Activated naive CD4-positive, alpha-beta T cell treated with anti-CD3 and anti-CD28 coated beads for 36 hours (primary cell): ENCODE measurements around the gene ZBTB39. TPM values are rescaled to one million over a fixed set of nuclear protein-coding genes. Genes with fewer than 3 reads are reported as not detected.

ENCODE experiments used
- CTCF ChIA-PET: fragments of 350-600 bp; sonication (Branson Sonifier 250); formaldehyde crosslinking; loops from one replicate; lab custom pipeline; 2021; ENCODE audit warnings: antibody characterized with exemption; lab: Charles Lee
- DNase-seq: peaks from one replicate; pipeline ENCODE4 v3.0.0-alpha.2; 2020
- H3K27ac Mint-ChIP-seq: one replicate; pipeline ENCODE4 v1.8.0; 2021; ENCODE audit warnings: mild to moderate bottlenecking, mixed read lengths
- H3K27me3 Mint-ChIP-seq: one replicate; pipeline ENCODE4 v1.8.0; 2021; ENCODE audit warnings: low read depth, mixed read lengths
- H3K36me3 Mint-ChIP-seq: one replicate; pipeline ENCODE4 v1.8.0; 2021; ENCODE audit warnings: low read depth, mixed read lengths
- H3K4me1 Mint-ChIP-seq: one replicate; pipeline ENCODE4 v1.8.0; 2021; ENCODE audit warnings: low read depth, mixed read lengths
- H3K4me3 Mint-ChIP-seq: one replicate; pipeline ENCODE4 v1.8.0; 2021; ENCODE audit warnings: mild to moderate bottlenecking, moderate library complexity, mixed read lengths
- H3K9me3 Mint-ChIP-seq: one replicate; pipeline ENCODE4 v1.8.0; 2021; ENCODE audit warnings: mixed read lengths
- intact Hi-C: fragments of 100-400 bp; cut with micrococcal nuclease; formaldehyde crosslinking; loops from one replicate; pipeline ENCODE4 v1.15.1; 2023
- total RNA-seq, 2 experiments: library from RNA; stranded (reverse); gene quantifications; one replicate each; pipeline ENCODE4 v1.2.3, GENCODE V29; 2021

ZBTB39 gene
- total RNA-seq, 2 experiments from 2014 or later: 5.1 to 5.5 TPM

DNA sequence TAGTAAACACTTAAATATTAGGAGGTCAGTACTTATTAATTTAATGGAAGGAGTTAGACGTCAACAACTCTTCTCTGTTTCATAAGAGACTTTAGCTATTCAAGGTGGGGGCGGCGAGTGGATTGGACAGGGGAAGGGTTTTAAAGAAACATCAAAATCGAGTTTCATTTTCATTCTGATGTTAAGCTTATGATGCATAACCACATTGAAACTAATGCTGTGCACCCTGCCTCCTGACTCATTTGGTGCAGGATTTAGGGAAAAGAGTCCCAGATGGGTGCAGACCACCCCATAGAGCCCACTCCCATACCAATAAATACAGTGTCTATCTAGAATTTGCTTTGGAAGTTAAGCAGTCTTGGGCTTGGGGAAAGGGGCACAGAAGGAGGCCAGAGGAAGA is 7.4 kb downstream of the ZBTB39 start:
- H3K27me3 Mint-ChIP-seq: no peaks in the 10 kb centered on the region
- peak; percentile 79 for DNase-seq
- H3K4me1 Mint-ChIP-seq: peaks cover 53% of the 10 kb centered on the region
- H3K36me3 Mint-ChIP-seq: peaks cover 35% of the 10 kb centered on the region
- H3K4me3 Mint-ChIP-seq: no peak overlapping the region
- H3K9me3 Mint-ChIP-seq: no peaks in the 10 kb centered on the region
- CTCF ChIA-PET: interaction anchor here (0.9 to 8.5 kb wide), 7 partner anchors 8 to 243 kb away, joined by 3 to 87 read pairs (median 4); partner anchors contain the start of gene PRIM1
- intact Hi-C loops: loop anchor here (1.0 kb wide), 2 partner anchors 9 to 159 kb away; no protein-coding TSS in a partner anchor
- H3K27ac Mint-ChIP-seq: peak overlapping the region; percentile 48

DNA sequence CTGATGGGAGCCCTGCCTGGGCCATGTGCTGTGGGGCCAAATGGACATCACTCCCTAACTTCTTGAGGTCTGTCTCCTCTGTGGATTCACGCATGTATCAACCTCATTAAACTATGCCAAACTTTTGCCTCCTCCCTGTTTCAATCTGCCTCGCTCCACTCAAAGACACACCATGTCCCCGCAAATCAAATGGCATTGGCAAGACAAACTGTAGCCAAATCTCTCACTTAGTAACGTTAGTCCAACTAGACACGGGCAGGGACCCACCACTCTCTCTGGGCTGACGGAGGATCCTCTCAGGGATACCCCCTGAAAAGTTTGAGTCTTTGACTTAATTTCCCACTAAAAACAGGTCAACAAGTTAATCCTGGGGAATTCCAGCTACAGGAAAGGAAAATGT is 8.0 kb downstream of the ZBTB39 start:
- intact Hi-C loops: no loop called here
- H3K4me1 Mint-ChIP-seq: peaks cover 51% of the 10 kb centered on the region
- CTCF ChIA-PET: interaction anchor here (0.9 to 8.5 kb wide), 5 partner anchors 9 to 242 kb away, joined by 3 to 87 read pairs (median 6); partner anchors contain the start of gene PRIM1

GRCh38 chr12:56996793-56997545 is 9.4 kb downstream of the ZBTB39 start:
- Mint-ChIP-seq H3K4me3 (no peak overlapping the region), H3K27ac (no peak overlapping the region), H3K9me3 (no peaks in the 10 kb centered on the region), H3K36me3 (peaks cover 24% of the 10 kb centered on the region), H3K27me3 (no peaks in the 10 kb centered on the region), H3K4me1 (peaks cover 44% of the 10 kb centered on the region)
- intact Hi-C loops: no loop called here
- CTCF ChIA-PET: interaction anchor here (0.6 to 8.3 kb wide), 7 partner anchors 8 to 234 kb away, joined by 3 to 64 read pairs (median 3); partner anchors contain the start of gene HSD17B6
- DNase-seq: no peak

More for the DNA sequence above, 8.0 kb downstream of the ZBTB39 start:
- Mint-ChIP-seq H3K36me3 (peaks cover 30% of the 10 kb centered on the region), H3K4me3 (no peak overlapping the region), H3K9me3 (no peaks in the 10 kb centered on the region), H3K27me3 (no peaks in the 10 kb centered on the region), H3K27ac (peak overlapping the region; percentile 48)
- DNase-seq: no peak

DNA sequence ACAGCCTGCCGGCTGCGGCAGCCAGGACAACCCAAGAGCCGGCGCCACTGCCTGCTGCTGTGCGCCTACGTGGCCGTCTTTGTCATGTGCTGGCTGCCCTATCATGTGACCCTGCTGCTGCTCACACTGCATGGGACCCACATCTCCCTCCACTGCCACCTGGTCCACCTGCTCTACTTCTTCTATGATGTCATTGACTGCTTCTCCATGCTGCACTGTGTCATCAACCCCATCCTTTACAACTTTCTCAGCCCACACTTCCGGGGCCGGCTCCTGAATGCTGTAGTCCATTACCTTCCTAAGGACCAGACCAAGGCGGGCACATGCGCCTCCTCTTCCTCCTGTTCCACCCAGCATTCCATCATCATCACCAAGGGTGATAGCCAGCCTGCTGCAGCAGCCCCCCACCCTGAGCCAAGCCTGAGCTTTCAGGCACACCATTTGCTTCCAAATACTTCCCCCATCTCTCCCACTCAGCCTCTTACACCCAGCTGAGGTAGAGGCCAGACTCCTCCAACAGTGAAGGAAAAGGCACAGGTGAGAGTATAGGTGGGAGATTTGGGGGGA is 10.3 kb downstream of the ZBTB39 start:
- H3K27ac Mint-ChIP-seq: no peak overlapping the region
- DNase-seq: no peak
- H3K36me3 Mint-ChIP-seq: peaks cover 20% of the 10 kb centered on the region
- CTCF ChIA-PET: interaction anchor here (0.9 to 8.3 kb wide), 5 partner anchors 8 to 239 kb away, joined by 3 to 64 read pairs (median 4); partner anchors contain the start of gene HSD17B6
- peaks cover 44% of the 10 kb centered on the region for H3K4me1 Mint-ChIP-seq
- intact Hi-C loops: no loop called here
- H3K4me3 Mint-ChIP-seq: no peak overlapping the region
- H3K9me3 Mint-ChIP-seq: no peaks in the 10 kb centered on the region
- H3K27me3 Mint-ChIP-seq: no peaks in the 10 kb centered on the region

DNA sequence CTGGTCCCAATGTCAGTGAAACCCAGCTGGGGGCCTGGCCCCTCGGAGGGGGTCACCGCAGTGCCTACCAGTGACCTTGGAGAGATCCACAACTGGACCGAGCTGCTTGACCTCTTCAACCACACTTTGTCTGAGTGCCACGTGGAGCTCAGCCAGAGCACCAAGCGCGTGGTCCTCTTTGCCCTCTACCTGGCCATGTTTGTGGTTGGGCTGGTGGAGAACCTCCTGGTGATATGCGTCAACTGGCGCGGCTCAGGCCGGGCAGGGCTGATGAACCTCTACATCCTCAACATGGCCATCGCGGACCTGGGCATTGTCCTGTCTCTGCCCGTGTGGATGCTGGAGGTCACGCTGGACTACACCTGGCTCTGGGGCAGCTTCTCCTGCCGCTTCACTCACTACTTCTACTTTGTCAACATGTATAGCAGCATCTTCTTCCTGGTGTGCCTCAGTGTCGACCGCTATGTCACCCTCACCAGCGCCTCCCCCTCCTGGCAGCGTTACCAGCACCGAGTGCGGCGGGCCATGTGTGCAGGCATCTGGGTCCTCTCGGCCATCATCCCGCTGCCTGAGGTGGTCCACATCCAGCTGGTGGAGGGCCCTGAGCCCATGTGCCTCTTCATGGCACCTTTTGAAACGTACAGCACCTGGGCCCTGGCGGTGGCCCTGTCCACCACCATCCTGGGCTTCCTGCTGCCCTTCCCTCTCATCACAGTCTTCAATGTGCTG is 11.0 kb downstream of the ZBTB39 start:
- CTCF ChIA-PET: interaction anchor here (0.9 to 1.8 kb wide), 4 partner anchors 9 to 238 kb away, joined by 3 to 5 read pairs (median 4); no protein-coding TSS in a partner anchor
- H3K4me3 Mint-ChIP-seq: no peak overlapping the region
- H3K4me1 Mint-ChIP-seq: peaks cover 38% of the 10 kb centered on the region
- intact Hi-C loops: no loop called here
- H3K27me3 Mint-ChIP-seq: no peaks in the 10 kb centered on the region
- DNase-seq: no peak
- no peaks in the 10 kb centered on the region for H3K9me3 Mint-ChIP-seq
- no peak overlapping the region for H3K27ac Mint-ChIP-seq
- H3K36me3 Mint-ChIP-seq: peaks cover 19% of the 10 kb centered on the region

DNA sequence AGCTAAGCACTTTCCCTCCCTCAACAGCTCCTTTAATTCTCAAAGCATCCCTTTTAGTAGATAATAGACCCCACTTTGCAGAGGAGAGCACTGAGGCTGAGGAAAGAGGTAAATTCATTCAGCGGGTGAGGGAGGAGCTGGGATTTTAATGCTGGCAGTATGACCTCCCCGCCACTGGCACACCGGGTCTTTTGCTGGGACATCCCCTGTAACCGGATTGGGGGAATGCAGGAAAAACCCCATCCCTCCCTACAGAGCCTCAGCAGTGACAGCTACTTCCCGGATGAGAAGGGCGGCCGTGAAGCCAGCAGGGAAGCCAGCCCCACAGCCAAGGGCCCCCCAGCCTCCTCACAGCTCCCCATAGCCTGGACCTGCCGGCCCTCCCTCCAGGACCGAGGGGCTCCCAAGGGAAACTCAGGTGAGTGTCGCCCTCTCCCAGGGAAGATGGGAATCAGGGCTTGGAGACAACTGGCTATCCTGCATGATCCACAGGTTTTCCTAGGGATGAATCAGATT is 12.1 kb downstream of the ZBTB39 start:
- intact Hi-C loops: no loop called here
- H3K4me3 Mint-ChIP-seq: no peak overlapping the region
- H3K9me3 Mint-ChIP-seq: no peaks in the 10 kb centered on the region
- DNase-seq: no peak
- peaks cover 27% of the 10 kb centered on the region for H3K4me1 Mint-ChIP-seq
- peaks cover 14% of the 10 kb centered on the region for H3K36me3 Mint-ChIP-seq
- H3K27me3 Mint-ChIP-seq: no peaks in the 10 kb centered on the region
- no peak overlapping the region for H3K27ac Mint-ChIP-seq
- CTCF ChIA-PET: interaction anchor here (0.7 to 1.4 kb wide), 4 partner anchors 9 to 220 kb away, joined by 3 to 5 read pairs (median 4); no protein-coding TSS in a partner anchor

DNA sequence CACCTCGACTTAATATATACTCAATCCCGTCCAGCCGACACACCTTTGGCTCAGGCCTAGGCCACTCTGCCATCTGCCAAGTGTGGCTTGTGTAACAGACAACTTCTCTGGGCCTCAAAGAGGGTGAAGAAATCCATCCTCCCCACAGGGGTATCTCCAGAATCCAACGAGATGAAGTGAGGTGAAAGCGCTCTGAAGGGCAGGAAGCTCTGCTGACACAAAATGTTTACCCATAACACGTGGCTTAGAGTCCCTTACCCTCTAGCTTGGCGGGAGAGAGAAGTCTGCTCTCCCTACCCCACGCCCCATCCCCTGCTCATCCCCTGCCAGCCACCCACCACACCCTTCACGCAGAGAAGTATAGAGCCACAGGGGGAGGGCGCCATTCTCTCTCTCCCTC is 13.0 kb downstream of the ZBTB39 start:
- no peak overlapping the region for H3K27ac Mint-ChIP-seq
- no peaks in the 10 kb centered on the region for H3K27me3 Mint-ChIP-seq
- H3K4me1 Mint-ChIP-seq: peaks cover 18% of the 10 kb centered on the region
- no peaks in the 10 kb centered on the region for H3K9me3 Mint-ChIP-seq
- CTCF ChIA-PET: interaction anchor here (0.7 to 1.3 kb wide), 2 partner anchors 9 to 15 kb away, joined by 3 to 5 read pairs; no protein-coding TSS in a partner anchor
- H3K36me3 Mint-ChIP-seq: peaks cover 14% of the 10 kb centered on the region
- no peak for DNase-seq
- H3K4me3 Mint-ChIP-seq: no peak overlapping the region
- intact Hi-C loops: no loop called here

GRCh38 chr12:56991319-56992246 is 14.8 kb downstream of the ZBTB39 start:
- no peaks in the 10 kb centered on the region for H3K27me3 Mint-ChIP-seq
- H3K36me3 Mint-ChIP-seq: peaks cover 8% of the 10 kb centered on the region
- peaks cover 12% of the 10 kb centered on the region for H3K4me1 Mint-ChIP-seq
- CTCF ChIA-PET: interaction anchor here (0.7 to 1.8 kb wide), 6 partner anchors 10 to 233 kb away, joined by 3 to 8 read pairs (median 4); no protein-coding TSS in a partner anchor
- no peak for DNase-seq
- intact Hi-C loops: no loop called here
- no peak overlapping the region for H3K4me3 Mint-ChIP-seq
- no peaks in the 10 kb centered on the region for H3K9me3 Mint-ChIP-seq
- no peak overlapping the region for H3K27ac Mint-ChIP-seq

DNA sequence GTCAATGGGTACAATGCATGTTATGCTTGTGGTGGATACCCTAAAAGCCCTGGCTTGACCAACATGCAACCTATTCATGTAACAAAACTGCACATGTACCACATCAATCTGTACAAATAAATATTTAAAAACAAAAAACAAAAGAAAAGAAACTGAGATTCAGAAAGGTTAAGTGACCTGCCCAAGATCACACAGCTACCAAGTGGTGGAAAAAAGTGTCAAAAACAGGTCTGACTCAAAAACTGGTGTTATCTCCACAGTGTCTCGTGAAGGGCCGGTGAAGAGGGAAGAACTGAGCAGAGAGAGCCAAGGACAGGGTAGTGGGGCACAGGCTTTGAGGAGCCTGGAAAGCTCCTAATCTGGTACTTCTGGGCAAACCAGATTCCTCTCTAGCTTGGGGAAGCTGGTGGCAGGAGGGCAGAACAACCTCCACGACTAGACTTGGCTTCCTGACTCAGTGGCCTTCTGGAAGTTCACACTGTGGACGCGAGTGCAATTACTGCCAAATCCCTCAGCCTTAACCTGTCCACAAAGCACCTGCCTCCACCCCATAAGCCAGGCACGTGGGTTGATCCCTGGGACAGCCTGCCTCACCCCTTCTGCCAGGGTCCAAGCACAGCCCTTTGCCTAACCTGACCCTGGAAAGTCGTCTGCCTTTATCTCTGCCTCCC is 15.6 kb downstream of the ZBTB39 start:
- H3K4me3 Mint-ChIP-seq: no peak overlapping the region
- no peak for DNase-seq
- no peak overlapping the region for H3K27ac Mint-ChIP-seq
- intact Hi-C loops: no loop called here
- H3K36me3 Mint-ChIP-seq: peaks cover 3% of the 10 kb centered on the region
- no peaks in the 10 kb centered on the region for H3K27me3 Mint-ChIP-seq
- H3K9me3 Mint-ChIP-seq: no peaks in the 10 kb centered on the region
- CTCF ChIA-PET: interaction anchor here (0.8 to 1.8 kb wide), 5 partner anchors 11 to 232 kb away, joined by 3 to 8 read pairs (median 4); no protein-coding TSS in a partner anchor
- peaks cover 12% of the 10 kb centered on the region for H3K4me1 Mint-ChIP-seq

DNA sequence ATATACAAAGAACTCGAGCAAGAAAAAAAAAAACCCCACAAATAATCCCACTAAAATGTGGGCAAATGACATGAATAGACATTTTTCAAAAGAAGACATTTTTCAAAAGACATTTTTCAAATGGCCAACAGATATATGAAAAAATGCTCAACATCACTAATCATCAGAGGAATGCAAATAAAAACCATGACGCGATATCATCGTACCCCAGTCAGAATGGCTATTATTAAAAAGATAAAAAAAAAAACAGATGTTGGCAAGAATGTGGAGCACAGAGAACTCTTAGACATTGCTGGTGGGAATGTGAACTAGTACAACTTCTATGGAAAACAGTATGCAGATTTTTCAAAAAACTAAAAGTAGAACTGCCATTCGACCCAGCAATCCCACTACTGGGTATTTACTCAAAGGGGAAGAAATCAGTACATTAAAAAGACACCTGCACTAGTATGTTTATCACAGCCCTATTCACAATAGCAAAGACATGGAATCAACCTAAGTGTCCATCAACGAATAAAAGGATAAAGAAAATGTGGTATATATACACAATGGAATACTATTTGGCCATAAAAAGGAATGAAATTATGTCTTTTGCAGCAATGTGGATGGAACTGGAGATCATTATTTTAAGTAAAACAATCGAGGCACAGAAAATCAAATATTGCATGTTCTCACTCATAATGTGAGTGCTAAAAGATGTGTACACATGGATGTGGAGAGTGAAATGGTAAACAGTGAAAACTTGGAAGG is 16.3 kb downstream of the ZBTB39 start:
- H3K36me3 Mint-ChIP-seq: peaks cover 2% of the 10 kb centered on the region
- no peaks in the 10 kb centered on the region for H3K27me3 Mint-ChIP-seq
- DNase-seq: no peak
- CTCF ChIA-PET: interaction anchor here (0.8 to 4.2 kb wide), 6 partner anchors 10 to 236 kb away, joined by 4 to 64 read pairs (median 6); partner anchors contain the start of gene PRIM1
- no peak overlapping the region for H3K27ac Mint-ChIP-seq
- peaks cover 12% of the 10 kb centered on the region for H3K4me1 Mint-ChIP-seq
- H3K9me3 Mint-ChIP-seq: no peaks in the 10 kb centered on the region
- intact Hi-C loops: no loop called here
- H3K4me3 Mint-ChIP-seq: no peak overlapping the region
